PC-9 (cell line): Measurements from ENCODE around the gene PRKACB. TPM values are rescaled to one million over a fixed set of nuclear protein-coding genes. Genes with fewer than 3 reads are reported as not detected.

ENCODE experiments used
- BruUV-seq: library from RNA; stranded (reverse); fragments of 400-500 nt; replicated peaks from 2 replicates; lab custom pipeline; 2021; lab: Mats Ljungman, UMichigan
- CTCF ChIA-PET: fragments of 300-600 bp; sonication (Branson Sonifier 250); formaldehyde crosslinking; loops from one replicate; lab custom pipeline; 2022; ENCODE audit warnings: antibody characterized with exemption; lab: Charles Lee
- POLR2A ChIA-PET: fragments of 300-600 bp; sonication (Branson Sonifier 250); formaldehyde crosslinking; loops from one replicate; lab custom pipeline; 2022; ENCODE audit warnings: antibody characterized with exemption; ENCODE audit not compliant: unreplicated experiment; lab: Charles Lee
- DNase-seq, 2 experiments: peaks; one replicate each; pipeline versions ENCODE4 v3.0.0 to v3.0.0-alpha.2; 2015 to 2022; ENCODE audit warnings: mixed read lengths in 1 of 2
- H2AFZ ChIP-seq: fragments of 200-600 bp; sonication (generic); 2 replicates; pipeline ENCODE4 v1.8.1; 2017; ENCODE audit warnings: antibody characterized with exemption
- H3F3A ChIP-seq: fragments of 200-600 bp; sonication (generic); 2 replicates; pipeline ENCODE4 v1.8.1; 2017; ENCODE audit warnings: antibody characterized with exemption, mild to moderate bottlenecking, low read depth; ENCODE audit not compliant: insufficient read depth
- H3K27ac ChIP-seq: fragments of 200-600 bp; sonication (generic); 2 replicates; pipeline ENCODE4 v1.6.1; 2016; ENCODE audit warnings: mixed run types
- H3K27me3 ChIP-seq: fragments of 200-600 bp; sonication (generic); 2 replicates; pipeline ENCODE4 v1.6.1; 2016; ENCODE audit warnings: low read depth, mixed run types; ENCODE audit not compliant: insufficient read depth
- H3K36me3 ChIP-seq: fragments of 200-600 bp; sonication (generic); 2 replicates; pipeline ENCODE4 v1.6.1; 2016; ENCODE audit warnings: low read depth, mixed run types
- H3K4me1 ChIP-seq: fragments of 200-600 bp; sonication (generic); replicated peaks from 2 replicates; pipeline ENCODE4 v1.6.1; 2016; ENCODE audit warnings: mixed run types; ENCODE audit not compliant: insufficient read depth
- H3K4me2 ChIP-seq: fragments of 200-600 bp; sonication (generic); 2 replicates; pipeline ENCODE4 v1.6.1; 2017; ENCODE audit warnings: mixed run types
- H3K4me3 ChIP-seq: fragments of 200-600 bp; sonication (generic); 2 replicates; pipeline ENCODE4 v1.6.1; 2016; ENCODE audit warnings: mixed run types
- H3K79me2 ChIP-seq: fragments of 200-600 bp; sonication (generic); 2 replicates; pipeline ENCODE4 v1.6.1; 2017; ENCODE audit warnings: low read depth, mixed run types
- H3K9me2 ChIP-seq: fragments of 200-600 bp; sonication (generic); 2 replicates; pipeline ENCODE4 v1.8.1; 2017; ENCODE audit warnings: mild to moderate bottlenecking; ENCODE audit not compliant: insufficient read depth
- H3K9me3 ChIP-seq: fragments of 200-600 bp; sonication (generic); 2 replicates; pipeline ENCODE4 v1.8.1; 2016; ENCODE audit warnings: low read depth; ENCODE audit not compliant: insufficient read depth
- H4K20me1 ChIP-seq: fragments of 200-600 bp; sonication (generic); 2 replicates; pipeline ENCODE4 v1.8.1; 2017; ENCODE audit not compliant: insufficient read depth
- CTCF ChIP-seq: fragments of 200-600 bp; sonication (generic); conservative IDR thresholded peaks from 2 replicates; pipeline ENCODE4 v1.6.1; 2017; ENCODE audit warnings: mixed run types, antibody characterized with exemption, mild to moderate bottlenecking, moderate library complexity
- EZH2 ChIP-seq: fragments of 200-600 bp; sonication (generic); IDR thresholded peaks from 2 replicates; pipeline ENCODE4 v1.8.0; 2017; ENCODE audit warnings: antibody characterized with exemption, low read depth
- intact Hi-C: fragments of 100-400 bp; cut with micrococcal nuclease; formaldehyde crosslinking; loops from one replicate; pipeline ENCODE4 v1.10.0; 2022; ENCODE audit not compliant: unreplicated experiment
- total RNA-seq: library from RNA; stranded (reverse); gene quantifications from 2 replicates; pipeline ENCODE4 v1.2.3, GENCODE V29; 2021

Gene PRKACB
- total RNA-seq, 1 experiment from 2014 or later: 16.7 TPM

GRCh38 chr1:84122780-84123382 lies 21.2 kb upstream of the PRKACB start:
- ChIA-PET CTCF (interaction anchor here (1.3 kb wide), 1 partner anchor 195 kb away, joined by 3 read pairs; no protein-coding TSS in a partner anchor), POLR2A (no interaction called here)
- H3F3A ChIP-seq: no peaks in the 10 kb centered on the region
- H3K36me3 ChIP-seq: no peaks in the 10 kb centered on the region
- H4K20me1 ChIP-seq: no peaks in the 10 kb centered on the region
- no peaks in the 10 kb centered on the region for H3K4me1 ChIP-seq
- intact Hi-C loops: loop anchor here (1.0 to 10.0 kb wide), 2 partner anchors 128 to 192 kb away; partner anchors contain the start of gene TTLL7
- peak in 1 of 2 experiments; percentile 28 for DNase-seq
- TF ChIP-seq CTCF (peak; percentile 87), EZH2 (no peak)
- H3K27me3 ChIP-seq: no peaks in the 10 kb centered on the region
- no TSS peak for BruUV-seq
- H3K79me2 ChIP-seq: no peaks in the 10 kb centered on the region
- H3K9me3 ChIP-seq: no peaks in the 10 kb centered on the region
- H3K9me2 ChIP-seq: no peaks in the 10 kb centered on the region
- H3K4me3 ChIP-seq: no peak overlapping the region
- H3K27ac ChIP-seq: no peak overlapping the region
- H3K4me2 ChIP-seq: no peak overlapping the region
- no peak overlapping the region for H2AFZ ChIP-seq

GRCh38 chr1:84133479-84133878 lies 10.6 kb upstream of the PRKACB start:
- no peak for TF ChIP-seq EZH2
- TF ChIP-seq CTCF: no peak
- POLR2A ChIA-PET: no interaction called here

GRCh38 chr1:84135341-84135740 lies 8.7 kb upstream of the PRKACB start:
- Histone ChIP-seq H3K4me3 (no peak overlapping the region), H4K20me1 (no peaks in the 10 kb centered on the region), H3K4me1 (no peaks in the 10 kb centered on the region), H3K9me2 (no peaks in the 10 kb centered on the region), H3K36me3 (no peaks in the 10 kb centered on the region), H3F3A (no peaks in the 10 kb centered on the region), H3K27me3 (no peaks in the 10 kb centered on the region), H3K4me2 (no peak overlapping the region), H3K9me3 (peaks cover 4% of the 10 kb centered on the region; the same call in 1 of the 2 replicates), H3K79me2 (no peaks in the 10 kb centered on the region), H3K27ac (no peak overlapping the region), H2AFZ (no peak overlapping the region)
- no peak for DNase-seq
- TF ChIP-seq CTCF: no peak
- no peak for TF ChIP-seq EZH2
- ChIA-PET CTCF (no interaction called here), POLR2A (no interaction called here)
- intact Hi-C loops: no loop called here
- no TSS peak for BruUV-seq

More at GRCh38 chr1:84133479-84133878, 10.6 kb upstream of the PRKACB start:
- no TSS peak for BruUV-seq
- no peak overlapping the region for H3K4me3 ChIP-seq
- no peaks in the 10 kb centered on the region for H3K9me2 ChIP-seq
- no peaks in the 10 kb centered on the region; the same call in 1 of the 2 replicates for H3K9me3 ChIP-seq
- CTCF ChIA-PET: no interaction called here
- H4K20me1 ChIP-seq: no peaks in the 10 kb centered on the region
- no peaks in the 10 kb centered on the region for H3K36me3 ChIP-seq
- H3F3A ChIP-seq: no peaks in the 10 kb centered on the region
- no peaks in the 10 kb centered on the region for H3K79me2 ChIP-seq
- no peak overlapping the region for H3K27ac ChIP-seq
- intact Hi-C loops: no loop called here
- no peak overlapping the region for H3K4me2 ChIP-seq
- DNase-seq: no peak
- H3K4me1 ChIP-seq: no peaks in the 10 kb centered on the region
- H2AFZ ChIP-seq: no peak overlapping the region
- no peaks in the 10 kb centered on the region for H3K27me3 ChIP-seq
